Endothelial cell of coronary artery (primary cell): Measurements from ENCODE around the gene OR6J1. TPM values are rescaled to one million over a fixed set of nuclear protein-coding genes. Genes with fewer than 3 reads are reported as not detected.

Experiments
- total RNA-seq: library from RNA; depleted of rRNA; stranded (reverse); fragments of >200 nt; gene quantifications from 2 replicates; pipeline ENCODE4 v1.2.3, GENCODE V29; 2014

OR6J1 gene
- not detected in 2 replicates for total RNA-seq

GRCh38 chr14:22644305-22644635 is at the start of gene OR6J1:
TSS of gene OR6J1 (minus strand) at chr14:22644352. CDS start at chr14:22634811, 9,541 bp downstream.

GRCh38 chr14:22598099-22598895 is 45.9 kb downstream of the OR6J1 start, which contains the start of gene ABHD4:
TSS of gene ABHD4 (plus strand) at chr14:22598300. CDS start at chr14:22598307, 7 bp downstream.

GRCh38 chr14:22589096-22589839 is 54.9 kb downstream of the OR6J1 start, which contains the start of gene DAD1:
TSS of gene DAD1 (minus strand) at chr14:22589224. CDS start at chr14:22589157, 67 bp downstream.

Other genes with a start within 250 kb of the OR6J1 start
- gene DAD1, start 55.1 kb downstream of the OR6J1 start, total RNA-seq: 245 and 324 TPM in 2 replicates
- 4.9 and 8.8 TPM in 2 replicates for gene ABHD4, start 46.1 kb downstream of the OR6J1 start, total RNA-seq
- 78.5 and 87.6 TPM in 2 replicates for gene OXA1L, start 122.3 kb upstream of the OR6J1 start, total RNA-seq
- 13.6 and 16.0 TPM in 2 replicates for gene SLC7A7, start 171.1 kb upstream of the OR6J1 start, total RNA-seq
- 53.7 and 81.0 TPM in 2 replicates for gene MRPL52, start 185.5 kb upstream of the OR6J1 start, total RNA-seq
- 236 and 368 TPM in 2 replicates for gene MMP14, start 192.2 kb upstream of the OR6J1 start, total RNA-seq
- gene LRP10, start 227.4 kb upstream of the OR6J1 start, total RNA-seq: 44.2 and 65.4 TPM in 2 replicates
- gene REM2, start 238.9 kb upstream of the OR6J1 start, total RNA-seq: 0.09 TPM in 2 replicates